ENCODE results near the gene CLSTN2. TPM values are rescaled to one million over a fixed set of nuclear protein-coding genes. Genes with fewer than 3 reads are reported as not detected.
A peak's percentile ranks its signal among the peaks of the same experiment; 100 is the strongest.

CLSTN2 gene
- total RNA-seq, 1 donor from 2014 or later, result 12.9 TPM

DNA sequence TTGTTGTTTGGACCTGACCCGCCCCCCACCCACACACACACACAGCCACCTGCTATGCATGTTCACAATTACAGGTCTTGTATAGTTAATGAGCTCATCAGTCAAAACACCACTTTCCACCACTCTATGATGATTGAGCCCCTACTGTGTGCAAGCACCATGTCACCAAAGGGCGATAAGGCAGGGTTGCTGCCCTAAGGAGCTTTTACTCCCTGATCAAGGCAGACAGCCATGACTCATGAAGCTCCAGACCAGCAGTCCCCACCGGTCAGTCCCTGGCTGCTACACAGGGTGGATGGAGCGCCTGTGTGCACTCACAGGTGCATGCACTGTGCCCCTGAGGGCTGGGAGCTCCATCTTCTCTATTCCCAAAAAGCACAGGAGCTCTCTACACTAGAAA, 270.6 kb downstream of the CLSTN2 start:
- H3K27ac Mint-ChIP-seq, result no peak overlapping the region

DNA sequence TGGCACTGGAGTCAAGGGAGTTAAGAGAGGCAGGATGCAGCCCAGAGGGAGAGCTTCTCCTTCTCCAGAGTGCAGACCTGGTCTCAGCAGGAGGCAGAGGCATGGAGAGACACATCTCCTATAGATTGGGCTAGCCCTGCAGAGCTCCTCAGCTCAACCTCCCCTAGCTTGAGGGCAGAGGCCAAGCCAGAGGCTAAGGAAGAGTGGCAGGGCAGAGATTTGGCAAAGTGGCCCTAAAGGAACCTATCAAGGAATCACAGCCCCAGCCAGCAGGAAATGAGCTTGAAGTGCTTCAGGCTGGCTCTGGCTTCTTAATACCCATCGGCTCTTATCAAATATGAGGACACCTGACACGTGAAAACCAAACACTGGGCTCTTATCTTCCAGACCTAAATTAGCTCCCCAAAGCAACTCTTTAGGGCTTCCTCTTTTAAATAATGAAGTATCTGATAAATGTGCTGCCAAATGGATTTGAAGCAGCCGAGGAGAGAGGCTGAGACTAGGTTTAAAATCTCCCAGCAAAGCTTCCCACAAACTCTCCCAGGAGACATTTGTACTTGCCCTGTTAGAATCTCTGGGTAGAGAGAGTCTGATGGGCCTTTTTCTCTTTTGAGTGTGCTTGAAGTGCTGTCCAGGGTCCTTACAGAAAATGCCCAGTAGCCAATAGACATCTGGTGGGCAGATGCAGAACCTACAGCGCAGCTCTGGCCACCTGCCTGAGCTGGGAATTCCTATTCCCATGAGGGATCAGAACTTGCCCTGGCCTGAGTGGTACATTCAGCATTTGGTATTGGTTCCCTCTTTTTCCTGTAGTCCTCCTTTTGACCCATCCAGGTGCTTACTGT, 271.4 kb downstream of the CLSTN2 start:
- Mint-ChIP-seq H3K9me3 (no peaks in the 10 kb centered on the region), H3K27ac (no peak overlapping the region), H3K4me1 (ENCODE audit: unreplicated experiment) (no peaks in the 10 kb centered on the region), H3K36me3 (no peaks in the 10 kb centered on the region), H3K4me3 (no peak overlapping the region), H3K27me3 (peaks cover 54% of the 10 kb centered on the region)
- DNase-seq (ENCODE audit: extremely low spot score, unreplicated experiment), result no peak
- TF ChIP-seq CTCF (conservative IDR thresholded peaks at IDR 0.05), result peak; percentile 49

More for the DNA sequence above, 270.6 kb downstream of the CLSTN2 start:
- Mint-ChIP-seq H3K4me3 (no peak overlapping the region), H3K36me3 (no peaks in the 10 kb centered on the region), H3K4me1 (ENCODE audit: unreplicated experiment) (no peaks in the 10 kb centered on the region), H3K27me3 (peaks cover 52% of the 10 kb centered on the region), H3K9me3 (no peaks in the 10 kb centered on the region)
- DNase-seq (ENCODE audit: extremely low spot score, unreplicated experiment), result no peak
- TF ChIP-seq CTCF (conservative IDR thresholded peaks at IDR 0.05), result no peak

- no peak for TF ChIP-seq CTCF (conservative IDR thresholded peaks at IDR 0.05)
- Mint-ChIP-seq H3K27ac (no peak overlapping the region), H3K4me3 (no peak overlapping the region), H3K36me3 (no peaks in the 10 kb centered on the region), H3K4me1 (ENCODE audit: unreplicated experiment) (no peaks in the 10 kb centered on the region), H3K9me3 (no peaks in the 10 kb centered on the region), H3K27me3 (peaks cover 45% of the 10 kb centered on the region)
- no peak for DNase-seq (ENCODE audit: extremely low spot score, unreplicated experiment)
Observed at GRCh38 chr3:140207541-140207940, 272.6 kb downstream of the CLSTN2 start.

GRCh38 chr3:140216249-140216648, 281.3 kb downstream of the CLSTN2 start:
- H3K36me3 Mint-ChIP-seq, result no peaks in the 10 kb centered on the region
- no peak for DNase-seq (ENCODE audit: extremely low spot score, unreplicated experiment)
- no peak overlapping the region for H3K27ac Mint-ChIP-seq
- peaks cover 9% of the 10 kb centered on the region for H3K9me3 Mint-ChIP-seq
- H3K4me1 Mint-ChIP-seq (ENCODE audit: unreplicated experiment), result peaks cover 4% of the 10 kb centered on the region
- TF ChIP-seq CTCF (conservative IDR thresholded peaks at IDR 0.05), result peak; percentile 57
- no peak overlapping the region for H3K4me3 Mint-ChIP-seq
- peaks cover 3% of the 10 kb centered on the region for H3K27me3 Mint-ChIP-seq

- Mint-ChIP-seq H3K27ac (no peak overlapping the region), H3K9me3 (peaks cover 9% of the 10 kb centered on the region)
- DNase-seq (ENCODE audit: extremely low spot score, unreplicated experiment), result no peak
Observed at GRCh38 chr3:140219291-140219690, 284.3 kb downstream of the CLSTN2 start.

More at GRCh38 chr3:140219291-140219690, 284.3 kb downstream of the CLSTN2 start:
- Mint-ChIP-seq H3K36me3 (no peaks in the 10 kb centered on the region), H3K4me3 (no peak overlapping the region), H3K4me1 (ENCODE audit: unreplicated experiment) (peaks cover 4% of the 10 kb centered on the region), H3K27me3 (peaks cover 3% of the 10 kb centered on the region)
- no peak for TF ChIP-seq CTCF (conservative IDR thresholded peaks at IDR 0.05)
